Stimulated activated CD4-positive, alpha-beta T cell treated with anti-CD3 and anti-CD28 coated beads, Interleukin-12 subunit alpha, Interleukin-12 subunit beta, amount 100 ng/mL, for 48 hours (primary cell): Measurements from ENCODE around the gene NCOA6.
A peak's percentile ranks its signal among the peaks of the same experiment; 100 is the strongest.
"Not testable (repeated sequence)": the region's sequence is repeated elsewhere in the genome, so short reads cannot be mapped to it uniquely, and the experiment has no call there.

Source experiments
- DNase-seq, 3 donors: peaks; one replicate each; pipeline ENCODE4 v3.0.0-alpha.2; 2020; ENCODE audit warnings: low read depth in 2 of 3, low spot score in 1 of 3

NCOA6 gene

GRCh38 chr20:34722560-34722959, 102.9 kb downstream of the NCOA6 start:
- not testable (repeated sequence) for DNase-seq

DNA sequence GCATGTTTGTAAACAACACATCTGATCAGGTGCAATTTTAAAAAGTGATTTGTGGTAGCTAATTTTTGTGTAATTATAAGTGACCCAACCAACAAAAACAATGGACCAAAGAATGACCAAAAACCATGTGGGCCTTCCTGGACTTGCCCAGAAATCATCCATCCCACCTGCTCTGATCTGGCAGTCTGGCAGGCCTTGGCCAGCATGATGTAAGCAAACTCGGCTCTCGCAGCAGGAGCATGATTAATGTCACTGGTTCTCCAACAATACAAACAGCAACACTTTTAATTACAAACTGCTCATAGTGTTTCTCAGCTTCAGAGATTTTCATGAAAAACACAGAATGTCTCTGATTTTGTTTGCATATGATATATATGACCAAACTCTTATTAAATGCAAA, 105.2 kb downstream of the NCOA6 start:
- no peak for DNase-seq

DNA sequence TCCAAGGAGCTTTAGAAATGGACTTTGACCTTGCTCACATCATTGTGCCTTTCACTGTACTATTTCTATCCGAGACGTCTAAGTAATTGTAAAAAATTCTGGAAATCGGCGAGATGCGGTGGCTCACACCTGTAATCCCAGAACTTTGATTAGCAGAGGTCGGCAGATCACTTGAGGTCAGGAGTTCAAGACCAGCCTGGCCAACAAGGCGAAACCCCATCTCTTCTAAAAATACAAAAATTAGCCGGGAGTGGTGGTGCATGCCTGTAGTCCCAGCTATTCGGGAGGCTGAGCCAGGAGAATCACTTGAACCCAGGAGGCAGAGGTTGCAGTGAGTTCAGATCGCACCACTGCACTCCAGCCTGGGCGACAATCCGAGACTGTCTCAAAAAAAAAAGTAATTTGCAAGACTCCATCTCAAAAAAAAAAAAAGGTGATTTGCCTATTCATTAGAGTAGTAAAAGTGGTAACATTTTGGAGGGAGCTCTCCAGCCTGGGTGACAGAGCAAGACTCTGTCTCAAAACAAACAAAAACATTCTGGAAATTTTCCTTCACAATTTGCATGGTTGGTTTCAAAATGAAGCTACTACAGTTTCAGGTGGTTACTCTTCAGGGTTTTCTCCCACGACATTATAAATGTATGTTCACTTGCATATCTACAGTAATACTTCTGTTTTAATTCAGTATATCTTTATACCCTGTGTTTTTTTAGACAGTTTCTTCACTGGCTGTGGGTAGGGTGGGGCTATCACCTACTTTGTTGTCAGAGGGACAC, 106.0 kb downstream of the NCOA6 start:
- not testable (repeated sequence) for DNase-seq

DNA sequence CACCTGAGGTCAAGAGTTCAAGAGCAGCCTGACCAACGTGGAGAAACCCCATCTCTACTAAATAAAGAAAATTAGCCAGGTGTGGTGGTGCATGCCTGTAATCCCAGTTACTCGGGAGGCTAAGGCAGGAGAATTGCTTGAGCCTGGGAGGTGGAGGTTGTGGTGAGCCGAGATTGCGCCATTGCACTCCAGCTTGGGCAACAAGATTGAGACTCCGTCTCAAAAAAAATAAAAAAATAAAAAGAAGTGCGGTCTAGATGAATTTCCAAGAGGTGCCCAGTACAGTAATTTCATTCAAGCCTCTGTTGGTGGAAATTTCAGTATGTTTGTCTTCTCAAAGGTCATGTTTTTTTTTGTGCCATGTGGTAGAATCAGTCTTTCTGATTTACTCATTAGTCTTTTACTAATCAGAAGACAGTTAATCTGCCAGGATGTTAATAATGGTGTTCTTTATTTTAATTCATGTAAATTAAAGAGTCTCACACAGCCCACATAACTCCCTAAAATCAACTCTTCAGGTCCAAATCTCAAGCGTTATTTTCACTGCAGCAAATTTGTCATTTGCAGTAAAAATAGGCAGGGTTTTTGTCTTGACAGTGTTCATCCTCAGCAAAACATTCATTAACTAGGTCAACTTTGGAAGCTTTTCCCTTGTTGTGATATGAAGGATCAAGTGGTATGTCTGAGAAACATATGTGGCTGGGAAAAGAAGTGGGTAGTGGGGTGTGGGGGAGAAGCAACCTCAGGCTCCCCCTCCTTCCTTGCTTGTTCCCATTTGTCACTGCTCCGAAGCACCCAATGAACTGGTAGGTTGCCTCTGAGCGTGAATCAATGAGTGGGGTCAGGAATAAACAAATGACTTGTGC, 108.0 kb downstream of the NCOA6 start:
- DNase-seq, result no peak

DNA sequence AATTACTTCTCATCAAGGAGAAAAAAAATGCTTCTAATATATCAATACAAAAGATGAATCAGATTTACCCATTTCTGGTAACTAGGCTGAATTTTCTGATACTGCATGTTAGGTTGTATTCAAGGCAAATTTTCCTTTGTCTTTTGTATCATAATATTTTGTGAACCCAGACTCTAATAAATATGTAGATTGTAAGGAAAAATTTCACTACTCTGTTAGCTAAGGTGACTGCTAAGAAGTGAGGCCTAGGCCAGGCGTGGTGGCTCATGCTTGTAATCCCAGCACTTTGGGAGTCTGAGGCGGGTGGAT, 108.6 kb downstream of the NCOA6 start:
- no peak for DNase-seq

DNA sequence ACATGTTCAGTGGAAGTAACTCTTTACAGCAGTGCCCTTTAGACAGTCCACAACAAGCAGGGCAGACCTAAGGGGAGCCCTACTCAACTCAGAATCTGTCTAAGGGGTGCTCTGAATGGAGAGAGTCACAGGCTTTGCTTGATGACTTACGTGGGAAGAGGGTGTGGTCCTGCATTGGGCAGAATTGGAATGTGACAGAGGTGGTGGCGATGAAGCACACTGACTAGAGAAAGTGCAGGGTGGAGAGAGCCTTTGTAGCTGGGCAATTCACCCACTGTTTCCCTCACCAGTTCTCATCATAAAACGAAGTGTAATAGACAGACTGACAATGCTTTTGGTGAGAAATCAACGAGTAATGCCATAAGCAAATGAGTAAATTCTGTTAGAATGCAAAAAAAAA, 110.1 kb downstream of the NCOA6 start:
- DNase-seq, result no peak

DNA sequence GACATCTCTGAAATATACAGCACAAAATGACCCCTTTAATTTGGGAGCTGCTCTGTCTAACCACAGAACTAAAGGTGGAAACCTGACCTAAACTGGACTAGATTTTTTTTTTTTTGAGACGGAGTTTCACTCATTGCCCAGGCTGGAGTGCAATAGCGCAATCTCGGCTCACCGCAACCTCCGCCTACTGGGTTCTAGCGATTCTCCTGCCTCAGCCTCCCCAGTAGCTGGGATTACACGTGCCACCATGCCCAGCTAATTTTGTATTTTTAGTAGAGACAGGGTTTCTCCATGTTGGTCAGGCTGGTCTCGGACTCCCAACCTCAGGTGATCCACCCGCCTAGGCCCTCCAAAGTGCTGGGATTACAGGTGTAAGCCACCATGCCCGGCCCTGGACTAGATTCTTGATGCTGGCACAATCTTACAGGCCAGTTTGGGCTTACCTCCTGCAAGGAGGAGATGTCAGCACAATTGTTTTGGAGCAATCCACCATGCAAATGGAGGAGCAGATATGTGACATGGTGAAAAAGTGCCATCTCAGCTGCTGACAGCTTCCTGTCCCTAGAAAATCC, 111.4 kb downstream of the NCOA6 start:
- DNase-seq, result not testable (repeated sequence)

DNA sequence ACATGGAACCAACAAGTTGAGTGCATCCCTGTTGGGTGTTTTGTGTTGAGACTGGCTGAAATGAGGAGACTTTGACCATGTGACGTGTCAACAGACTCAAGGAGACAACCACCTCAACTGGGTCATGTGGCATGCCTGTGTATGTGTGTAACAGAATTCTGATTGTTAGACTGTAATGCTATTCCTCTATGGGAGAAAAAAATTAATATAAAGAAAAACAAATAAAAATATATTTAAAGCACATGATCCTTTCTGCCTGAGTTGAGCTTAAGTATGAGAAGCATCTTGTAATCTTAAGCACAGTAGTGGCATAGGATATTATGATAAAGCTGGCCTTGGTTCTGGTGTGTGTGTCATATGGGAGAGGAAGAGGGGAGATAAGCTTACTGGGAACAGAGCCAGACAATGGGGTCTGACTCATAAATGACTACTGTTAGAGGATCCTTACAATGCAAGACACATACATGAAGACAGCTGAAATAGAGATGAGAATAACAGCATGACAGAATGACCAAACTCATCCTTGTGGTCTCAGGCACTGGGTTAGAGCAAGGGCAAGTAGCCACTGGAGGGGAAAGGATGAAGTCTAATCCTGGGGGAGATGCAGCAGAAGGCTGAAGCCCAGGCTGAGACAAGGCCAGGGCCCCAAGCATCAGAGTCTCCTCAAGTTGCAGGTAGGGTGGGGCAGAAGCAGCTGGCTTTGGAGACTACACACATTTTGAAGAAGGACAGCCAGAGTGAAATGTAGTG, 112.1 kb downstream of the NCOA6 start:
- no peak for DNase-seq

GRCh38 chr20:34712525-34713192, 112.8 kb downstream of the NCOA6 start:
- DNase-seq, result no peak

- DNase-seq, result no peak
These were observed 113.5 kb downstream of the NCOA6 start for GRCh38 chr20:34711813-34712430.

GRCh38 chr20:34710861-34711574, 114.4 kb downstream of the NCOA6 start:
- no peak for DNase-seq

- no peak for DNase-seq
These were observed 114.9 kb downstream of the NCOA6 start for GRCh38 chr20:34710568-34710839.

DNA sequence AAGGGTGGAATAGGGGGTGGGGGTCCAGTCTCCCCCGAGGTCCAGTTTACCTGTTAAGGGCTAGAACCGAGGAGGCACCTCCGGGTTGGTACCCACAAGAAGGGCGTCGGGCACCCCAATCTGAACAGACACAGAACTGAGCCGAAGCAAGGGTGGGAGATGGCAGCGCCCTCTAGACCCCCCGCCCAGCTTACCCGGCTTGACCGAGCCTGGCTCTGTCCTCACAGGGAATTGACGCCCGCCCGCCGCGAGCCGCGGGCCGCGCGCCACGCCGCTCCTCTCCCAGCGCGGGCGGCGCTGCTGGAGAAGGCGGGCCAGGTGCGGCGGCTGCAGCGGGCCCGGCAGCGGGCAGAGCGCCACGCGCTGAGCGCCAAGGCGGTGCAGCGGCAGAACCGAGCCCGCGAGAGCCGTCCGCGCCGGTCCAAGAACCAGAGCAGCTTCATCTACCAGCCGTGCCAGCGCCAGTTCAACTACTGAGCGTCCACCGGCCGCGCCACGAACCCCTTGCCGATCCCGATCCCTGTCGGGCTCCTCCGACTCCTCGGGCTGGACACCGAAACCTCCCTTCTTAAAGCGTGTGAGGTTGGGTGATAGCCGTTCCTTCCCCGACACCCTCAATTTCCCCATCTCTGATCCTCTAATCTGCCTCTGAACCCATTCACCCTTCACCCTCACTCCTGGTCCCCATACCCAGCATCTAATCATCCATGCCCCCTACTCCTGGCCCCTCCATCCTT, 115.5 kb downstream of the NCOA6 start:
- no peak for DNase-seq

DNA sequence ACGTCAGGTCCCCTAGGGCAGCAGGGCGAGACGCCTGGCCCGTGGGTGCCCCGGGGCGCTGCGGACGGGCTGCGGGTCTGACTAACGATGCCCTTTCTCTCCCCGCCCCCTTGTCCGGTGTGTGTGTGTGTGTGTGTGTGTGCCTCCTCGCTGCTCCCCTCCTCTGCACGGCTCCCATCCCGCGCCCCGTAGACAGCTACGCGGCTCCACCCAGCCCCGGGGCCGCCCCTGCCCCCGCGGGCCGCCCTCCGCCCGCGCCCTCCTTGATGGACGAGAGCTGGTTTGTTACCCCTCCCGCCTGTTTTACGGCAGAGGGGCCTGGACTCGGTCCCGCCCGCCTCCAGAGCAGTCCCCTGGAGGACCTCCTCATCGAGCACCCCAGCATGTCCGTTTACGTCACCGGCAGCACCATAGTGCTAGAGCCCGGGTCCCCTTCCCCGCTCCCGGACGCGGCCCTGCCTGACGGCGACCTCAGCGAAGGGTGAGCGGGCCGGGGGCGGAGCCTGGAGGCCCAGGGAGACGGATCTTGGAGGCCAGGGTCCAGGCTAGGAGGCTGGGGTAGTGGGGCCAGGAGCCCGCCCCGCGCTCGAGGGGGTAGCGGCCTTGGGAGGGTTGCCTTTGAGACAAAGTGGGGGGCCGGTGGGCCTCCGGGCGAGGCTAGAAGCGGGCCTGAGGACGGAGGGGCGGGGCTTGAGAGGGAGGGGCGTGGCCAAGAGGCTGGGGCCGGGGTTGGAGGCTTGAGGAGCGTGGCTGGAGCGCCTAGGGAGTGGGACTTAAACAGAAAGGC, 116.2 kb downstream of the NCOA6 start:
- DNase-seq, result peak; percentile 60 to 78 (median 76)

DNA sequence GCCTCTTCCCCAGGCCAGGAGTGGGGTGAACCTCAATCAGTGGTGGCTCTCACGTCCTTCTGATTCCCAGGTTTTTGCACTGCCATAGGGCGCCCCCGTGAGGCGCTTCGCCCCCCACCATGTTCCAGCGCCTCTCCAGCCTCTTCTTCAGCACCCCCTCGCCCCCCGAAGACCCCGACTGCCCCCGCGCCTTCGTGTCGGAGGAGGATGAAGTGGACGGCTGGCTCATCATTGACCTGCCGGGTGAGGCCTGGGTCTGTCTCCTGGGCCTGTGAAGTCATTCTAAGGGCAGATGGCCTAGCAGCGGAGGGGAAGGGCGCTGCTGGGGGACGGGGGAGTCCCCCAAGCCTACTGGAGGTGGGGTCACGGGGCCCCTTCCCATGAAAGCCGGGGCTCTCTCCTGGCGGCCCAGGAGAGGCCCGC, 116.8 kb downstream of the NCOA6 start:
- peak in 2 of 3 donors; percentile 41 to 56 for DNase-seq

DNA sequence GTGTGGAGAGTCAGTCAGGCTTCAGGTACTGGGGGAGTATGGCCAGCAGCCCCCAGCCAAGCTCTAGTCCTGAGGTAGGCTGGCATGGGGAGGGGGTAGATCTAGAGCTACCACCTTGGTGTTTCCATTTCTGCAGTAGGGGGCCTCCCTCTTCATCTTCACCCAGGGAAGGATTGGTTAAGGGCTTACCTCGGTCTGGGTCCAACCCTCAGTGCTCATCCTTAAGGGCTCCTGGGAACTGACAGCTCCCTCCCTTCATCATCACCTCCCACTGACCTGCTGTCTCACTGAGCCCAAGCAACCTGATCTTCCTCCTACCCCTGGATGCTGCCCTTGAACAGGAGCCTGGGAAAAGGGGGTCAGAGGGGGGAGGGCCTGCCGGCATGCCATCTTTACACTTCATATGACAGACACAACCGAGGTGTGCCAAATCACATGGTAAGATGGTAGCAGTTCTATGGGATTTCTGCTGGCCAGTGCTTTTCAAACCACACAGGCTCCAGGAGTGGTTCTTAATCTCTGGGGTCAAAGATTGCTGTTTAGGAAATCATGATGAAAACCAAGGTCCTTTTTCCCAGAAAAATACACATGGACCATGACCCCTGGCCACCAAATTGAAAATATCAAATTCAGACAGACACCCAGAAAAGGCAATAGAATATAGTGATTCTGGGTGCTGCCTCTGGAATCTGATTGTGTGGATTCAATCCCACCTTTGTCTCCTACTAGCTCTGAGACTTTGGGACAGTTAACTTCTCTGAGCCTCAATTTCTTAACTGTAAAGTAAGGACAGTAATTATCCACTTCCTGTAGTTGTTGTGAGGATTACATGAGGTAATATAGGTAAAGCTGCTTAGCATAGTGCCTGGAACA, 118.3 kb downstream of the NCOA6 start:
- DNase-seq, result no peak

- no peak for DNase-seq
These were observed 119.1 kb downstream of the NCOA6 start for GRCh38 chr20:34706302-34706875.
